GOT3 (cell line): ENCODE results near the gene PTPMT1.

Experiments
- DNase-seq: peaks from one replicate; lab custom pipeline; 2025; ENCODE audit warnings: mixed read lengths; lab: John Stamatoyannopoulos, UW

PTPMT1 gene

DNA sequence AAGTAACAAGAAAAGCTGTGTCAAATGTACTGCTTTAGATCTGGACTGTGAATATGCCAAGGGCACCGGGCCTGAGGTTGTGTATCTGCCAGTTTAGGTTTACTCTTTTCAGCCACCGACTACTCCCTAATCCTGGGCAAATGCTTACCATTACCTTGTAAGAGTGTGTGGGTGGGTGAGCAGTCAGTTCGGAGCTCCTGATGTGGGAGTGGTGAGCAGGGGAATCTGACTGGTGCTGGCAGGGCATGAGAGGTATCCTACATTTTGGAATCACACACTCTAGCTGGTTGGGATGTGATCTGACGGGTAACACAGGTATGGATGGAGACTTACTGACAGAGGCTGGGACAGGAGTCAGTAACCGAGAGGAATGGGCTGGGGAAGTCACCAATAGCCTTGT is 18.4 kb downstream of the PTPMT1 start:
- DNase-seq = no peak

DNA sequence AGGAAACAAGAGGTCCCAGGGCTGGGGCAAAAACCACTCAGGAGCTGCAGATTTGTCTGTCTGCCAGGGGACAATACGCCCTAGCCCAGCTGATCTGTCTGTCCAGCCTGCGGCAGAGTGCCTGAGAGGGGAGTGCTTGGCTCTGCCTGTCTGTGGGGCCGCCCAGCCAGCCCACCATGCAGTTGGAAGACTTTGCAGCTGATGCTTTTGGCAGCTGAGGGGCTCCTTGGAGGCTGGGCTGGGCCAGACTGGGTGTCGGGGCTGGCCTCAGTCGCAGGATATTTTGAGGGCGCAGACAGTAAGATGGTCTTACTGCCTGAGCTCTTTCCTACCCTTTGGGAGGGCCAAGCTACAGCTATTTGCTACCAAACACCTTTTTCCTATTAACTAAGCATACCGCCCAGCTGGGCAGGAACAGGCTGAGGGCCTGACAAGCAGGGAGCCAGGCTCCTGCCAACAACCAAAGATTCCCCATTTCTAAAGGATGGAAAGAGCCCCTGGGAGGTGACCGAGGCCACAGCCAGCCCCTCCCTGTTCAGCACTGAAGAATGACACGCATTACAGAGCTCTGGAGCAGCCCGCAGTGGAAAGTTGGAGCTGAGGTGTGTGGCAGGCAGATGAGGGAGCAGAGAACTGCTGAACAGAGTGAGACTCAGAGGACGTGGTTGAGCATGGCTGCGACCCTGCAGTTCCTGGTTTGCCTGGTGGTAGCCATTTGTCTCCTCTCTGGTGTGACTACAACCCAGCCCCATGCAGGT is 20.9 kb downstream of the PTPMT1 start, which contains the start of gene FAM180B:
TSS of gene FAM180B (plus strand) at position 581 of the 758 bp plus-strand sequence. CDS start at position 672, 91 bp downstream.
- no peak for DNase-seq

DNA sequence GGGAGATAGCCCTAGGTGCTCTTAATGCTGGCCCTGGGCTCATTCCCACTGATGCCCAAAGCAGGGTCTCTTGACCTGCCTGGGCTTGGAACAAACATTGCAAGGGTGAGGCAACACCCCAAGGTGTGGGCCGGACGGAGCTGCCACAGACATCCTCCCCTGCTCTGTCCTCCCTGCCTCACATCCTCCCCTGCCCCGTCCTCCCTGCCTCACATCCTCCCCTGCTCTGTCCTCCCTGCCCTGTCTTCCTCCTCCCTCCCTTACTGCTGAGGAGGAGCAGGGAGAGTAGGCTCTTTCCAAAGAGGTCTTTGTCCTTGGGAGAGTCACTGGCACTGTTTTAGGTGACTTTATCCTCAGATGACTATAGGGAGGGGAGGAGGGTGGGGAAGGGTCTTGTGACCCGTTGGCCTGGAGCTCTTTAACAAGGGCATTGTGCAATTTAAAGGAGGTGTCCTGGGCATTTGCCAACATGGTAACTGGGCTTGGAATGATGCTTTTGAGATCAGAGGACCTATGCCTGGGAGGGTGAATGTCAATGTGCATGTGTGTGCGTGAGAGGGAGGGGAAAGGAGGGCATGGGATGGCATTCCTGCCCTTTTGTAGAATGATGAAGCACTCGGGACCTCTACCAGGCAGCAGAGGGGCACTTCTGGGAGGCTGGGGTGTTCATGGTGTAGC is 21.8 kb downstream of the PTPMT1 start:
- DNase-seq = no peak

DNA sequence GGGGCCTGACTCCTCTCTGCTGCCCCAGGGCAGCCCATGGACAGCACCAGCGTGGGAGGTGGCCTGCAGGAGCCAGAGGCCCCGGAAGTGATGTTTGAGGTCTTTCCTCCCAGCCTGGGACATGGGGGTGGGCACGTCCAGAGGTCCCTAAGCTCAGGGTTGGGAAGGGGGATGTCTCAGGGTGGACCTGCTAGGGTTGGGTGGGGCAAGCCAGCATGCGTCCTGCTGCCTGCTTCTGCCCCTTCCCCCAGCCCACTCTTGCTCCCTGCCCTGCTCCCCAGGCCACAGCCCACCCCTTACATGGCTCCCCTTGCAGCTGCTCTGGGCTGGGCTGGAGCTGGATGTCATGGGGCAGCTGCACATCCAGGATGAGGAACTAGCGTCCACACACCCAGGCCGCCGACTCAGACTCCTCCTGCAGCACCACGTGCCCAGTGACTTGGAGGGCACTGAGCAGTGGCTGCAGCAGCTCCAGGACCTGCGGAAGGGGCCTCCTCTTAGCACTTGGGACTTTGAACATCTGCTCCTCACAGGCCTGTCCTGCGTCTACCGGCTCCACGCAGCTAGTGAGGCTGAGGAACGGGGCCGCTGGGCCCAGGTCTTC is 22.4 kb downstream of the PTPMT1 start:
- DNase-seq = no peak

DNA sequence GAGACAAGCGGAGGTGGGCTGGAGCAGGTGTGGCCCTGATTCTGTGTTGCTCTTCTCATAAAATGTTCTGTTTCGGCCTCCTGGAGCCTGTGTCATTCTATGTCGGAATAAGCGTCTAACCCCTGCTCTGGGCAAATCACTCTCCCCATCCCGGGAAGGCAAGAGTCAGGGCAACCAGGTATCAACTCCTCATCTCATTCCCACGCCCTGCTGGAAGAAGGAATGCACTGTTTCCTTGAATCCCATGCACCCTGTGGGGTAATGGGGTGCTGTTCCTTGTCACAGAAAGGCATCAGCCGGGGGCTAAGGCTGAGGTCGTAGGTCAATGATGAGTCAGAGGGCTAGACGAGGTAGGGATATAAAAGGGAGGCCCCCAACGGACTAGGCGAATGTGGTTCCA is 23.7 kb downstream of the PTPMT1 start:
- DNase-seq = no peak

DNA sequence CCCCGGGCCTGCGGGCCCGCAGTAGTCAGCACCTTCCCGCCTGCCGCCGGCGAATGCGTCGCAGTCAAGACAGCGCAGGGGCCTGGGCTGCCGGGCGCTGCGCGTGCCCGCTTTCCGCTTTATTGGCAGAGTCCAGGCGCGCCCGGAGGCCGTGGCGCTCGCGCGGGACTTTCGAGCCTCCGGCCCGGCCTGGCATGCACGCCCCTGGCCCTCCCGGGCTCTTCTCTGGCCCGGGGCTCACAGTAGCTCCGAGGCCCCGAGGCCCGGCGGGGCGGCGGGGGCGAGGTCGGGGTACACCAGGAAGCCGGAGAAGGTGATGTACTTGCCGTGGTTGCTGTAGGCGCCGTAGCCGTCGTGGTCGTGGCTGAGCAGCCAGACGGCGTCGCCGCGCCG is 24.2 kb downstream of the PTPMT1 start:
- DNase-seq = no peak

DNA sequence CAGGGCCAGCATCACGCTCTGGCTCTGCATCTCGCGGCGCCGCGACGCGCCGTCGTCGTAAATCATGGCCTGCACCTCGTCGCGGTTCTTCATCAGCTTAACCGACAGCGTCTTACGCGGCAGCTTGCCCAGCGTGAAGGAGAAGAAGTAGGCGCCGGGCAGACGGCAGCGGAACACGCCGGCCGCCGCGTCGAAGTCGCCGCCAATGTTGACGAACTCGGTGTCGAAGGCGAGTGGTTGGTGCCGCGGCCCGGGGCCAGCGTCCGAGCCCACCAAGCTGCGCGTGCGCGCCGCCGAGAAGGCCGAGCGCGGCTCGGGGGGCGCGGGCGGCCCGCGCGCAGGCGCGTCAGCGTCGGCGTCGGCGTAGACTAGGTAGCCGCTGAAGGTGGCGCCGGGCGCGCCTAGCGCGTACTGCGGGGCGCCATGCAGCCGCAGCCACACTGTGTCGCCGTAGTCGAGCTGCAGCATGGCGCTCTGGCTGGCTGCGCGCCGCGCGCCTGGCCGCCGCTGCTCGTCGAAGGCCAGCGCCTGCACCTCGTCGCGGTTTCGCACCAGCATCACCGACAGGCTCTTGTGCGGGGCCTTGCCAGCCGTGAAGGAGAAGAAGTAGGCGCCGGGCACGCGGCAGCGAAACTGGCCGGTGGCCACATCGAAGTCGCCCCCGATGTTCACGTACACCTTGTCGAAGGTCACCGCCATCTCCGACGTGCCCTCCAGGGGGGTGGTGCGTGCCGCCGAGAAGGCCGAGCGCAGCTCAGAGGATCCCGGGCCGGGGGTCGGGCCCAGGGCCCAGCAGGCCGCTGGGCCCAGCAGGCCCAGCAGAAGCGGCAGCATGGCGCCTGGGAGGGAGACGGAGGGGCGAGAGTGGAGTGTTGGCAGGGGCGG is 24.8 kb downstream of the PTPMT1 start:
- DNase-seq = no peak

DNA sequence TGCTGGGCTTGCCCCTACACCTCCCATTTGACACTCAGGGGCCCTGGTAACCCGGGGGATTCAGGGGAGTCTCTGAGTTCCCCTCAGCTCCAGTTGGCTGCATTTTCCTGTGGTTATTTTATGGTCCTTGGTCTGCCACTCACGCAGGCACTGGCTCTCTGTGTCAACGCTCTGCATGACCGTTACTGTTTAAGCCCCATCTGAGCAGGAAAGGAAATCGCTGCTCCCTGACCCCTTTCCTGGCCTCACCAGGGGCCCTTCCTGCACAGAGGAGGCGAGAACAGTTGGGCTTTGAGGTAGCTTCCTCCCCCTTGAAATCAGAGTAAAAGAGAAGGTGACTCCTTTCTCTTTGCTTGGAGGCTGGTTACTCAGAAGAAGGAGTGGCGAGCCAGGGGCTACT is 26.4 kb downstream of the PTPMT1 start:
- DNase-seq = no peak

DNA sequence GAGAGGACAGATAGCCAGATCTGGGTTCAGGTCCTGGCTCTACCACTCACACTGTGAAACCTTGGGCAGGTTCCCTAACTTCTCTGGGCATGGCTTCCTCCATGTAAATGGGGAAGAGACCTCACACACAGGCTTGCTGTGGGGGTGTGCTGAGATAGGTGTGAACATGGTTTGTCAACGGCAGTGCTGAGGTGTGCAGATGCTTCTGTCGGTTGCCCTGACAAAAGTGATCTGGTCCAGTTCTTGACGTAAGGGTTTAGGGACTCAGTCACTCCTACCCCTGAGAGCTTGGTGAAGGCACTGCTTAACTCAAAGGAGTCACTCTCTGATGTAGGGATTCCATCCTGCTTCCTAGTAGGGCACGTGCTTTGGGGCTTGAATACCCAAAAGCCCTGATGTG is 26.9 kb downstream of the PTPMT1 start:
- no peak for DNase-seq

DNA sequence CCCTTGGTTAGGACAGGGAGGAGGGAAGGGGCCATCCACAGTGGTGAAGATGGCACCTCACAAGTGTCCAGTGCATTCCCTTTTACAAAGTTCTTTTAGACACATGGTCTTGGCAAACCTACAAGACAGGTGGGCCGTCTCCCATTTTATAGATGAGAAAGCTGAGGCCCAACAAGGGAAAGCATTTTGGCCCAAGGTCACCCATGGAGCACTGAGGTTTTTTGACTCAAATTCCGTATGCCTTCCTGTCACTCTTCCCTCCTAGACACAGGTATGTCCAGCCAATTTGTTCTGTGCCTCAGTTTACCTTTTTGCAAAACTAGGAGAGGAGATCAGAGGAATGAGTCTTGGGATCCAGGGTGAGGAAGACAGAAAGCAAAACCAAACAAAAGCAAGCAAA is 27.6 kb downstream of the PTPMT1 start:
- no peak for DNase-seq

DNA sequence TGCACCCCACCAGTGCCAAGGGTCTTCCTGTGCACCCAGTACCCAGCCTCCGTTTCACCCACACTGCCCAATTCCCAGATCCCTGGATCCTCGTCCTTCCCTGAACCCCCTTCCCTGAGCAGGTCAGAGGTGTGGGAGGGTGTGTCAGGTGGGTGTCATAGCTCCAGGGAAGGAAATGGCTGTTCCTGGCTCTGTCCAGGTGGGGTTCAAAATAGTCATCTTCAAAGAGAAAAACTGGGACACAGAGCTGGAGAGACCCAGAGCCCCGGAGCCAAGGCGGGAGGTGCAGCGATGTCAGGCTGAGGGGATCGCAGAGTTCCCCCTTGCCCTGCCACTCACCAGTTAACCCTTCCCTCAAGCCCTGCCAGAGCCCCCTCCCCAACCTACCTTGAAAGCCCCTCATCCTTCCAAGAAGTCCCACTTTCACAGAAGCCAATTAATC is 28.1 kb downstream of the PTPMT1 start:
- no peak for DNase-seq

DNA sequence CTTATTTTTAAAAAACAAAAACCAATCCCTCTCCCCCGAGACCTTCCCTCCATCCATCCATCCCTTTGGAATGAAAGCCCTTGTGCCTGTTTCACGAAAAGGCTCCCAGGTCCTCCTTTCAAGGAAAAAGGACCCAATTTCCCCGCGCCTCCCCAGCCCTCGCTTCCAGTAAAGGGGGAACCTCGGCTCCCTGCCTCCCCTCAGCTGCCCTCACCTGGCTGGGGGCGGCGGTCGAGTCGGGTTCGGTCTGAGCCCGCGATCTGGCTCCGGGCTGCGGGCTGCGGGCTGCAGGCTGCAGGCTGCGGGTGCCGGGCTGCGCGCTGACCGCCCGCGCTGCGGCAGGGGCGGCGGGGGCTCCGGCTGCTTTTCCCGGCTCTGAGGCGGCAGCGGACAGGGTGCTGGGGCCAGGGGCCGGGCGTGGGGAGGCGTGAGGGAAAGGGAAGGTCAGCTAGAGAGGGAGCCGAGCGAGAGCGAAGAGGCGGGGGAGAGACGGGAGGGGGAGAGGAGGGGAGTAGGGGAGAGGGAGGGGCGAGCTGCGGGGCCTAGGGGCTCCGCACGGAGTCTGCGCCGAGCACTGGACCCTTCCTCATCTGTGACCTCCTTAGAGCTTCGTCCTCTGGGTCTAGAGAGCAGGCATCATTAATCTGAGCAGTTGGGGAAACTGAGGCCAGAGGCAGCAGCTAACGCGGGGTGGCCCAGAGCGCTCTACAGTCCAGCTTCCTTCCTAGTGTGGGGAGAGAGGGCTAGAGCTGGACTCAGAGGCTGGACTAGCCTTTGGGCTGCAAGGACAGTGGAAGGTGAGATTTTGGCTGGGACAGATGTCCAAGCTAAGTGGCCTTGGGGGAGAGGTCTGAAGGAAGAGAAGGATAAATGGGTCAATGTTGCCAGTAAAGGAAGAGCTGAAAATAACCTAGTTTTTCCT is 28.8 kb downstream of the PTPMT1 start, which contains the start of gene C1QTNF4:
TSS of gene C1QTNF4 (minus strand) at position 478 of the 922 bp plus-strand sequence. CDS start 3,601 bp downstream, outside the sequence.
- DNase-seq = no peak

DNA sequence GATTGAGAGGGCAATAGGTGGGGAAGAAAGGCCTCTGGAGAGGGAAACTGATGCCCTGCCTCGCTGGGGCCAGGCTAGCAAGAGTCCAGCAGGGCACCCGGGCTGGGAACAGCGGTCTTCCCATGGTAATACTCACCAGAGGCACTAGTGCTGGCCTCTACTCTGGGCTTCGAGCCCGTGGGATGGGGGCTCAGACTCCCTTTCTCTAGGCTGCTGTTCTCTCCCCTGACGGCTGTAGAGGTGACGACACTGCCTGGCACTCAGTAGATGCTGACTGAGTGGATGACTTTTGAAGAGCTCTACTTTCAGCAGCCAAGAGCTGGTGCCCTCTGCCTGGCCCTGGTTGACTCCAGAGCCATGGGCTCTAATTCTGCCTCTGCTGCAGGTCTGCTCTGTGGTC is 29.6 kb downstream of the PTPMT1 start:
- no peak for DNase-seq

DNA sequence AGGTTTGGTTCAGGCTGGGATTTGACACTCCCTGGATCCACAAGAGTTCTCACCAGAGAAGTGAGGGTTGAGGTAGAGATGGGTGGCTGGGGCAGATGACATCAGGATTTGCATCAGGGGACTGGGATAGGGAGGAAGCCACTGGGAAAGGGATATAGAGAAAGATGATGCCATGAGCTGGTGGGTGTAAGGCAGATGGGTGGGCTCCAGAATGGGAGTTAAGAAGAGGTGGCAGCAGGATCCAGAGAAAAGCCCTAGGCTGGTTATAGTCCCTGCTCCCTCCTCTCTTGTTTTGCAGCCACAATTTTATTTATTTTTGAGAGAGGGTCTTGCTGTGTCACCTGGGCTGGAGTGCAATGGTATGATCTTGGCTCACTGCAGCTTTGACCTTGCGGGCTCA is 30.6 kb downstream of the PTPMT1 start:
- no peak for DNase-seq

DNA sequence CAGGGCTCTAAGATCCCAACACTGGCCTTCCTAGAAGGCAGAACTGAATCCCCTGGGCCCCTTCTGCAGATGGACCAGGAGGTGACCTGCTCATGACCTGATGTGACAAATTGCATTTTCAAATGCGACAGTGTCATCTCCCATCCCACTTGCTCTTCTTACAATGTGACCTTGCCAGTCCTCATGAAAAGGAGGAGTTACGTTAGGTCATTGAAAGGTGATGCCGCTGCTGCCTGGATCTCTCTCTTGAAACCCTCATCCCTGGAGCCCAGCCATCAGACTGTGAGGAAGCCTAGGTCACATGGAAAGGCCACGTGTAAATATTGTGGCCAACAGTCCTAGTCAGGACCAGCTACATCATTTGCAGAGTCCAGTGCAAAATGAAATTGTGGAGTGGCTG is 34.5 kb downstream of the PTPMT1 start:
- DNase-seq = no peak

DNA sequence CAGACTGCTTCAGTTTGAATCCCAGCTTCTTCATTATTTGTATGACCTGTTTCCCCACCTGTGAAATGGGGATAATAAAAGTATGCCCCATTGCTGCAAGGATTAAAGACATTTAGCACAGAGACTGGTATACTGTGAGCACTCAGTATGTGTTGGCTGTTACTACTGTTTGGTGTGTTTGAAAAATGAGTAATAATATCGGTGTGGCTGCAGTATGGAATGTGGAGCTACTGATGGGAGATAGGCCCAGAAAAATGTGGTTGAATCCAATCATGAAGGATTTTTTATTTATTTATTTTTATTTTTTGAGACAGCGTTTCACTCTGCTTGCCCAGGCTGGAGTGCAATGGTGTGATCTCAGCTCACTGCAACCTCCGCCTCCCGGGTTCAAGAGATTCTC is 37.9 kb downstream of the PTPMT1 start:
- DNase-seq = no peak

DNA sequence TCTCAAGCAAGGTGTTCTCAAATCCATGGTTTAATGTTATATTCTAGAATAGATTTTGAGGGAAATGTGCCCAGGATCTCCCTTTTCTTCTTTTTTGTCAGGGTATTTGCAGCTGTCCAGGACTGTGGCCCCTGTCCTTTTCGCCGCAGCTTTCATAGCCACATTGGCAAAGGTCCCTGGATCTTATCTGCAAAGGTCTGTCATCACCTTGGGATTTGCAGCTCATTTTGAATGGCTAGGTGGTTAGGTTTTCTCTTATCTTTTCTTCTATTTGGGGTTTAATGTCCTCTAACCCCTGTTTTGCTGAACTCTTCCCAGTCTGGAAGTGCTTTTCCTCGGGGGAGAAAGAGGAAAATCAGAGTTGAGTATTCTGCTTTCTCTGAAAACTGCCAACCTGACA is 40.5 kb downstream of the PTPMT1 start:
- no peak for DNase-seq

DNA sequence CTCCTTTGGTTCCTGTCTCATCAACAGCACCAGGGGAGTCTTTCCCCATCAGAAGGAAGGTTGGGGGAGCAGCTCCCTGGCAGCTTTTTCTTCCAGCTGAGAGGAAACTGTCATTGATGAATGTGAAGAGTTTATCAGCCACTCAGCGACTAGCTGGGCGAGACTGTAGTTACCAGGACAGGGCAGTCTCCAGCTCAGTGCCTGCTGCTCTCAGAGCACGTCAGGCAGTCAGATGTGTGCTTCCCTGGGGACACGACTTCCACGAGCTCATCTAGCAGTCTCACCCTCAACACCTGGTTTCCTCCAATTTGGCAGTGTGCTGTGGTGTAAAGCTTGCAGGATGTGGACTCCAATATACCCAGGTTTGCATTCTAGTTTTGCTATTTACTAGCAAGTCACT is 41.3 kb downstream of the PTPMT1 start:
- no peak for DNase-seq

DNA sequence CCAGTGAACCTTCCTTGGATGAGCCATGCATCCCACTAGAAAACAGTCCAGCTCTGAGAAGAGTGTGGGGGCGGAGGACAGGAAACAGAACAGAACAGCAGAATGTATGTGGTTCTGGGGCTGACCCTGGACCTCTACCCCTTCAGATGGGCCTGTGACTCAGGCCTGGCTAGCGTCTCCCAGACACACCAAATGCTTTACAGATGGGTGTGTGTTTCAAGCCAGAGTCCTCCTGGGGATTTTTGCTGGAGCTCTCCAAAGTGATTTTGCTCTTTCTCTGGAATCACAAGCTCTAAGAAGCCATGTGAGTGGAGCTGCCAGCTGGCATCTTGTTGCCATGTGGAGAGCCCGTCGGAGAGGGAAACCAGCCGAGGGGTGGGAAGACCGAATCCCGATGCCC is 42.0 kb downstream of the PTPMT1 start:
- peak; percentile 41 for DNase-seq

DNA sequence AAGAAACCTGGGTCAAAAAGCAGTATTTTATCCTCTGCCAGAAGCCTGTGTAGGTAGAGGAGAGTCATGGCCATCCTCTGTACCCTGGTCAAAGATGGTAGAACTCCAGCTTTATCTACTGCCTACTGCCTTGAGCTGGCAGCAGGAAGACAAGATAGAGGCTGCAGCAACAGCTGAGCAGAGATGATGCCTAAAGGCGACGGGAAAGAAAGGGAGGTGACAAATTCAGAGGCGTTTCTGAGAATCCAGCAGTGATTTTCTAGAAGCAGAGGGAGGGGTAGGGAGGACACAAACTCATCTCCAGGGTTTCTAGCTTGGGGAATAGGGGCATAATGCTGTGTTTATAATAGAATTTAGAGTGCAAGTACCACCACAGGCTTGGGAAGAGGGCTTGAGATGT is 44.3 kb downstream of the PTPMT1 start:
- no peak for DNase-seq

DNA sequence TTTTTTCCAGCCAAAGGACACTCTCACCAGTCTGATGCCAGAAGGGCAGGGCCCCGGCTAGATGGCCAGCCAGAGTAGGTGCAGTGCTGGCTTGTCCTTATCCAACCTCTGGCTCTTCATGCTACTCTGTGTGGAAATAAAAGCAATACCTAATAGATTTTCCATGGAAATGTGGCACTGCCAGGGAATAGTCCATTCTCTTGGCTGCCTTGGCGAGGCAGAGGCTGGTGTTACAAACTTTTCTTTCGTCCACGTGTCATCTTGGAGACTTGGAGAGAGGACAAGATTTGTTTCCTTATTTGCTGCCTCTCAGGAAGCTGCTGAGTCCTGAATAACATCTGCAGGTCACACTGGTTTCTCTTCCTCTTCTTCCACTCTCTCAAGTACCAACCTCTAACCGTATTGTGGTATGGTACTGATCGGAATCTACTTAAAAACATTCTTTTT is 46.0 kb downstream of the PTPMT1 start:
- no peak for DNase-seq
